Measurements from ENCODE around the gene DYSF. TPM values are rescaled to one million over a fixed set of nuclear protein-coding genes. Genes with fewer than 3 reads are reported as not detected.

DYSF gene
- polyA plus RNA-seq, 1 donor from 2014 or later = 0.34 TPM

GRCh38 chr2:71609958-71610357, 156.6 kb downstream of the DYSF start:
- no peaks in the 10 kb centered on the region for H3K36me3 Mint-ChIP-seq
- peaks cover 4% of the 10 kb centered on the region for H3K27me3 Mint-ChIP-seq
- no peak overlapping the region for H3K4me3 Mint-ChIP-seq
- no peak overlapping the region for H3K27ac Mint-ChIP-seq
- H3K4me1 Mint-ChIP-seq = peaks cover 0 to 2% (median 0%) of the 10 kb centered on the region in 3 donors
- no peaks in the 10 kb centered on the region for H3K9me3 Mint-ChIP-seq

- H3K9me3 Mint-ChIP-seq = no peaks in the 10 kb centered on the region
- H3K4me1 Mint-ChIP-seq = no peaks in the 10 kb centered on the region
- no peaks in the 10 kb centered on the region for H3K36me3 Mint-ChIP-seq
- H3K4me3 Mint-ChIP-seq = no peak overlapping the region
- H3K27me3 Mint-ChIP-seq = peaks cover 2% of the 10 kb centered on the region
- no peak overlapping the region for H3K27ac Mint-ChIP-seq
These were observed 157.3 kb downstream of the DYSF start for GRCh38 chr2:71610671-71611070.

DNA sequence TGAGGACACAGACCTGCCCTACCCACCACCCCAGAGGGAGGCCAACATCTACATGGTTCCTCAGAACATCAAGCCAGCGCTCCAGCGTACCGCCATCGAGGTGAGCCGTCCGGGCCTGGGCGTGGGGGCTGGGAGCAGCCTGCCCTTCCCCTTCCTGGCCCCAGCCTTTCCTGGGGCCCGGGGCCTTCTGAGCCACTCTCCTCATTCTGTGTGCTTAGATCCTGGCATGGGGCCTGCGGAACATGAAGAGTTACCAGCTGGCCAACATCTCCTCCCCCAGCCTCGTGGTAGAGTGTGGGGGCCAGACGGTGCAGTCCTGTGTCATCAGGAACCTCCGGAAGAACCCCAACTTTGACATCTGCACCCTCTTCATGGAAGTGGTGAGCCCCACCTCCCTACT, 157.9 kb downstream of the DYSF start:
- Mint-ChIP-seq H3K36me3 (no peaks in the 10 kb centered on the region), H3K9me3 (no peaks in the 10 kb centered on the region), H3K27ac (no peak overlapping the region), H3K4me3 (no peak overlapping the region), H3K4me1 (no peaks in the 10 kb centered on the region), H3K27me3 (no peaks in the 10 kb centered on the region)

DNA sequence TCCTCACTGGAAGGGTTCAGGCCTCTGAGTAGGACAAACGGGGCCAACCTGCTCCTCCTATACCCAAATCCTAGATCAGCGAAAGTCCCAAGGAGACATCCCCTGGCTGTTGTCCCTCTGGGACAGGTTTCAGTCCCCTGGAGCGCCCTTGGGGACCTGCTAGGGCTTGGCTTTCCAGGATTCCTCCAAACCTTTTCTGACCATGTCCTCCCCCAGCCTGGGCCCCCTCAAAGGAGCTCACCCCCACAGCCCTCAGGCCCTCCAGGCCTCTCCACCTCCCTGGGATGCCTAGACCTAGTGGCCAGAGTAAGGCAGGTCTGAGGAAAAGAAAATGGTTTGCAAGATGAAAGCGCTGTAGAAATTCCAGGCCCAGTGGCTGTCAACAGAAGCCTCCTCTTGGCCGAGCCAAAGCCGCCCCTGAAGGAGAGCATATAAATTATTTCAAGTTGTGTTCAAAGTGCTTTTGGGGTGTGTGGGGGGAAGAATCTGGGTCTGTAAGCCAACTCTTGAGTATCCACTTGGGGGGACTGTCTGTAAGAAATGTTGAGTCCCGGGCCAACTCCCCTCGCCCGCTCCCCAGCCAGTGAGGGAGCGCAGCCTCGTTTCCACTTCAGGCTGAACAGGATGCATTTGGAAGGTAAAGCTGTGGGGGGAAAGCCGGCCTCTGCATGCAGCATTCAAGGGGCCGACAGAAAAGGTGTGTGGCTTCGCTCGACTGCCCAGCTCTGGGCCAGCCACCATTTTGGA, 158.6 kb downstream of the DYSF start:
- Mint-ChIP-seq H3K4me1 (no peaks in the 10 kb centered on the region), H3K27me3 (no peaks in the 10 kb centered on the region)

DNA sequence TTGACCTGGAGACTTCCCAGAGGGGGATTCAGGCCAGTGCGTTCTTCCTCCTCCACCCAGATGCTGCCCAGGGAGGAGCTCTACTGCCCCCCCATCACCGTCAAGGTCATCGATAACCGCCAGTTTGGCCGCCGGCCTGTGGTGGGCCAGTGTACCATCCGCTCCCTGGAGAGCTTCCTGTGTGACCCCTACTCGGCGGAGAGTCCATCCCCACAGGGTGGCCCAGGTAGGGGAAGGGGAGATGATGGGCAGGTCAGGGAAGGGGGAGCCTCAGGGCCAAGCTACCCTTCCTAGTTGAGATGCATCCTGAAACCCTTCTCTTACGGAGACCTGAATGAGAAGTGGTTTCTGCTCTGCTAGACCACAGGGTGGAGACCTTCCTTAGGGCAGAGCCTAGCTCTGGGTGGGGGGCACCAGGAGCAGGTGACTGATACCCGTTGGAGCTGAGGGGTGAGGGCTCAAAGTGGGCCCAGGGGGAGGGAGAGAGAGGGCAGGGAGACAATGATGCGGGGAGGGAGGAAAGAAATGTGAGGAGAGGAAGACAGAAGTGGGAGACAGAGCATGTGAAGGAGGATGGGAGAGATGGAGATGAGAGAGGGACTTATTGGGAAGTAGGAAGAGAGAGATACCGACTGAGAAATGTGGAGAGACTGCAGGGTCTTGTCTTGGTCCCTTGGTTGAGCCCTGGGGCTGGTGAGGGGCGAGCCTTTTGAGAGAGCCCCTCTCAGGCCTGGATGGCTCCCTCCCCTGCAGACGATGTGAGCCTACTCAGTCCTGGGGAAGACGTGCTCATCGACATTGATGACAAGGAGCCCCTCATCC, 159.4 kb downstream of the DYSF start:
- no peaks in the 10 kb centered on the region for H3K27me3 Mint-ChIP-seq
- H3K27ac Mint-ChIP-seq = no peak overlapping the region
- no peaks in the 10 kb centered on the region for H3K9me3 Mint-ChIP-seq
- no peak overlapping the region for H3K4me3 Mint-ChIP-seq
- no peaks in the 10 kb centered on the region for H3K4me1 Mint-ChIP-seq
- no peaks in the 10 kb centered on the region for H3K36me3 Mint-ChIP-seq

More for the DNA sequence above, 158.6 kb downstream of the DYSF start:
- no peak overlapping the region for H3K4me3 Mint-ChIP-seq
- no peaks in the 10 kb centered on the region for H3K36me3 Mint-ChIP-seq
- no peaks in the 10 kb centered on the region for H3K9me3 Mint-ChIP-seq
- H3K27ac Mint-ChIP-seq = no peak overlapping the region

GRCh38 chr2:71613403-71613952, 160.1 kb downstream of the DYSF start:
- no peaks in the 10 kb centered on the region for H3K9me3 Mint-ChIP-seq
- no peaks in the 10 kb centered on the region for H3K36me3 Mint-ChIP-seq

DNA sequence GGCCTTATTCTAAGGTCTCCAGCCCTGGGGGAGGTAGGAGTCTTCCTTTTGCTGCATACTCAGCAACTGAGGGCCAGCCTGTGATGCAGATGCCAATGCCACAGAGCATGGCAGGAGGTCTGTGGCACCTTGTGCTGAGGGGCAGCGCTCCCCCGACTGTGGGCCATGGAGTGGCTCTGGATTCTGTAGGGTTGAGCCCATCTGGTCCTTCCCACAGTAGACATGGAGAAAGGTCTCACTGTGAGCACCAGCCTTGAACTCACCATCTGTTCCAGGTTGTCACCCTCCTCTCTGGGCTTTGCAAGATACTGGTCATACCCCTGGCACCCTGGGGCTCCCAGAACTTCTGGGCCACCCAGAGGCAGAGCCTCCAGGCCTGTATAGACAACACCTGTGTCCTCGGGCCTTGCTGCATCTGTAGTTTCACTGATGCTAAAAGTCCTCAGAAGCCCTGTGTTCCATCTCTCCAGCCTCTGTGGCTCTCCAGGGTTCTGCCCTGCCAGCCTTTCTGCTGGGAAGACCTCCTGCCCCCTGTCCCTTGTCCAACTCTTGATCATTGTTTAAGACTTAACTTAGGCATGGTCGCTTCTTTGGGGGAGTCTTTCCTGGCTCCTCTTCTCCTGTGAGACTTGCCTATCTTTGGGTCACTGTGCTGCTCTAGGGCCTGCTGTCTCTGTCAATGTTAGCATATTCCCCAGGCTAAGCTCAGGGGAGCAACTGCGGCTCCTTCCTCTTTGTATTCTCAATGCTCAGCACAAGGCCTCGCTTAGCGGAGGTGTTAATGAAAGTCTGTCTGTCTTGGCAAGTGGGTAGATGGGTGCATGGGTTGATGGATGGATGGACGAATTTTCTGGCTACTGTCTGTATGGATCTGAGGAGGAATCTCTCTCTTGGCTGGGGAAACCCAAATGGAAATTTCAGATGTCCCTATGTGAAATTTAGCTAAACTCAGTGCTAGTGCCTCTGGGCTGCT, 160.9 kb downstream of the DYSF start:
- no peak overlapping the region for H3K4me3 Mint-ChIP-seq
- H3K27ac Mint-ChIP-seq = no peak overlapping the region
- H3K27me3 Mint-ChIP-seq = no peaks in the 10 kb centered on the region
- no peaks in the 10 kb centered on the region for H3K36me3 Mint-ChIP-seq
- H3K4me1 Mint-ChIP-seq = no peaks in the 10 kb centered on the region
- no peaks in the 10 kb centered on the region for H3K9me3 Mint-ChIP-seq

More at GRCh38 chr2:71613403-71613952, 160.1 kb downstream of the DYSF start:
- Mint-ChIP-seq H3K27me3 (no peaks in the 10 kb centered on the region), H3K4me1 (no peaks in the 10 kb centered on the region), H3K4me3 (no peak overlapping the region), H3K27ac (no peak overlapping the region)

- Mint-ChIP-seq H3K9me3 (no peaks in the 10 kb centered on the region), H3K4me1 (no peaks in the 10 kb centered on the region), H3K27me3 (peaks cover 1% of the 10 kb centered on the region), H3K36me3 (no peaks in the 10 kb centered on the region), H3K4me3 (no peak overlapping the region), H3K27ac (no peak overlapping the region)
These were observed 161.8 kb downstream of the DYSF start for GRCh38 chr2:71614976-71615766.

GRCh38 chr2:71615767-71616730, 162.7 kb downstream of the DYSF start:
- Mint-ChIP-seq H3K4me1 (no peaks in the 10 kb centered on the region), H3K27ac (no peak overlapping the region), H3K36me3 (no peaks in the 10 kb centered on the region), H3K9me3 (no peaks in the 10 kb centered on the region), H3K27me3 (peaks cover 1% of the 10 kb centered on the region), H3K4me3 (no peak overlapping the region)

DNA sequence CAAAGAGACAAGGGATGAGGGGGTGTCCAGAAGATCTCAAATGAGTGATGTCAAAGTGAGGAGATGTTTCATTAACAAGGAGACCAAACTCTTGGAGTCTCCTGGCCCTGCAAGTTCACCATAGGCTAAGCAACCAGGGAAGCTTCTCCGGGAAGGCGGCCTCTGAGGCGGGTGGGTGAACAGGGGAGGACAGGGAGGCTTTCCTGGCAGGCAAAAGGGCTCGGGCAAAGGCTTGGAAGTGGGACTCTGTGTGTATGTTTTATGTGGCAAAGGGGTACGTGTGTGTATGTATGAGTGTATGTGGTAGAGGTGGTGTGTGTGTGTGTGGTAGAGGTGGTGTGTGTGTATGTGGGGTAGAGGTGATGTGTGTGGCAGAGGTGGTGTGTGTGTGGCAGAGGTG, 163.9 kb downstream of the DYSF start:
- H3K36me3 Mint-ChIP-seq = no peaks in the 10 kb centered on the region
- peaks cover 1% of the 10 kb centered on the region for H3K27me3 Mint-ChIP-seq
- no peaks in the 10 kb centered on the region for H3K9me3 Mint-ChIP-seq
- H3K4me1 Mint-ChIP-seq = no peaks in the 10 kb centered on the region
- no peak overlapping the region for H3K4me3 Mint-ChIP-seq
- no peak overlapping the region for H3K27ac Mint-ChIP-seq

DNA sequence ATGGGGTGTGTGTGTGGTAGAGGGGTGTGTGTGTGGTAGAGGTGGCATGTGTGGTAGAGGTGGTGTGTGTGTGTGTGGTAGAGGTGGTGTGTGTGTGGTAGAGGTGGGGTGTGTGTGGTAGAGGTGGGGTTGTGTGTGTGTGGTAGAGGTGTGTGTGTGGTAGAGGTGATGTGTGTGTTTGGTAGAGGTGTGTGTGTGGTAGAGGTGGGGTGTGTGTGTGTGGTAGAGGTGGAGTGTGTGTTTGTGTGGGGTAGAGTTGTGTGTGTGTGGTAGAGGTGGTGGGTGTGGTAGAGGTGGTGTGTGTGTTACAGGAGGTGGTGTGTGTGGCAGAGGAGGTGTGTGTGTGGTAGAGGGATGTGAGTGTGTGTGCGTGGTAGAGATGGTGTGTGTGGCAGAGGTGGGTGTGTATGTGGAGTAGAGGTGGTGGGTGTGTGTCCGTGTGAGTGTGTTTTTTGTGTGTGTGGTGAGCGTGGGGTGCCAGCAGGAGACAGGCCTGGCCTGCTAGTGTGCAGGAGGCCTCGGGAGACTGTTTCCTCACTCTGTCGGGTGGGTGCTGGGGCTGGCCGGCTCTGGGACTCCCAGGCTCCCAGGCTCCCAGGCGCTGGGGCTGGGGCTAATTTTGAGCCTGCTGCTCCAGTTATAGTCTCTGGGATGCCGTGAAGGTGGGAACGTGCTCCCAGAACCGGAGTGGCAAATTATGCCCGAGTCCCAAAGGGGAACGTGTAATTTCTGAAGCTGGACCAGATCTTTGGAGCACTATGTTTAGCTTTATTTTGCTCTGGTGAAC, 165.2 kb downstream of the DYSF start:
- H3K36me3 Mint-ChIP-seq = no peaks in the 10 kb centered on the region
- peaks cover 1% of the 10 kb centered on the region for H3K27me3 Mint-ChIP-seq
- H3K4me3 Mint-ChIP-seq = no peak overlapping the region
- H3K4me1 Mint-ChIP-seq = no peaks in the 10 kb centered on the region
- H3K27ac Mint-ChIP-seq = no peak overlapping the region
- no peaks in the 10 kb centered on the region for H3K9me3 Mint-ChIP-seq

DNA sequence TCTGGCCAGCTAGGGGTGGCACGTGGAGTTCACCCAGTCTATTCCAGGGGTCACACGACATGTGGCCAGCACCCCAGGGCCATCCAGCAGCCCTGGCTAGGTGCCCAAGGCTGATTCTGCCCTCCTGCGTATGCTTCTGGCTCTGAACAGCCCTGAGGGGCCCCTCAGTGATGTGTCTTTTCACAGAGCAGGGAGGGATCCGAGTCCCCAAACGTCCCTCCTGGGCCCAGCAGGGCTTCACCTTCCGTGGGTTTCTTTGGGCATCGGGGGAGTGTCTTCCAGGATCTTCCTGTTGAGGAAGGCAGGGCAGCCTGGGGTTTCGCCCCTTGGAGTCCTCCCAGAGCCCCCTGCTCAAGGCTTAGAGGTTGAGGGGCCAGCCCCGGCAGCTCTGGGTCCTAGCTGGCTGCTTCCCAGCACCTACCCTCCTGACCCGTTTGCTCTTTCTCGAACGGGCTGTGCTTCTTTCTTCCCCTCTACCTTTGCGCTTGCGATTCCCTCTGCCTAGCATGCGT, 165.9 kb downstream of the DYSF start:
- Mint-ChIP-seq H3K36me3 (no peaks in the 10 kb centered on the region), H3K4me3 (no peak overlapping the region), H3K9me3 (no peaks in the 10 kb centered on the region), H3K27ac (no peak overlapping the region), H3K4me1 (no peaks in the 10 kb centered on the region), H3K27me3 (peaks cover 1% of the 10 kb centered on the region)
